ENCODE data around the gene FSIP1. TPM values are rescaled to one million over a fixed set of nuclear protein-coding genes. Genes with fewer than 3 reads are reported as not detected.

The FSIP1 gene
- polyA plus RNA-seq, 1 donor, result 0.47 TPM

DNA sequence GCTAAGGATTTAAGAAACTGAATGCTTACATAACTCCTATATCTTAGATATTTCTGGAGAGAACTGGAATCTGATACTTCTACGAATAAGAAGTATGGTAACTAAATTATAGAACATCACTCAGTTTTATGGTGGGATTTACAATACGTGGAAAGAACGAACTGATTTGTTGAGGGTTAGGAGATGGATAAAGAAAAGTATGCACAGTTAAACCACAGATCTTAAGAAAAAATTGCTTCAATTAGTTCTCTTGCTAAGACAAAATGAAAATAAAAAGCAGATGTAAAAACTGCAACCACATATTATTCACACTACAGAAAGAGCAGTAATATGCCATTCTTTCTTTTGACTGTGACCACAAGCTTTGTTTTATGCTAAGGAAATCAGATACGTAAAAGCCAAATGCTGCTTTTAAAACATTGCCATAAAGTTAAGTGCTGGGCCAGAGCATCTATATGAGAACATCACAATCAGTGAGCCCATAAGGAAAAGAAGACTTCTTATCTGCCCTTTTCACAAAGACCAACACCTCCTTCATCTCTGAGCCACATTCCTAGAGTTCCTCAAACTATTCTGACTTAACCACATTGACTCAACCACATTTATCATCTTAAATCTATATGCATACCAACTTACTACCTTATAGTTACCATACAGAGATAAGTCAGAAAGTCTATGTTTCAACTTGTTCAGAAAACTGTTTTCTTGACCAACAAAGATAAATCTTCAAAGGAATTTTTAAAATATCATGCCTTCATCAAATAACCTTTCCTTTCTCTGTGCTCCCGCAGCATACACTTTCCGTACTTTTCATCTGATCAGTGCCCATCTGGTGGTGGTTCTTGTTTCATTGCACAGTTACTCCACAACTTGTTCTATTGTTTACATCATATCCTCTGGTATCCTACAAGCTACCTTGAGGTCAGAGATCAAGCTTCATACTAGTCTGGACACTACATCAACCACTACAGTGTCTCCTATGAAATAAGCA, 61.7 kb downstream of the FSIP1 start:
- DNase-seq (ENCODE audit: low read depth), result no peak

DNA sequence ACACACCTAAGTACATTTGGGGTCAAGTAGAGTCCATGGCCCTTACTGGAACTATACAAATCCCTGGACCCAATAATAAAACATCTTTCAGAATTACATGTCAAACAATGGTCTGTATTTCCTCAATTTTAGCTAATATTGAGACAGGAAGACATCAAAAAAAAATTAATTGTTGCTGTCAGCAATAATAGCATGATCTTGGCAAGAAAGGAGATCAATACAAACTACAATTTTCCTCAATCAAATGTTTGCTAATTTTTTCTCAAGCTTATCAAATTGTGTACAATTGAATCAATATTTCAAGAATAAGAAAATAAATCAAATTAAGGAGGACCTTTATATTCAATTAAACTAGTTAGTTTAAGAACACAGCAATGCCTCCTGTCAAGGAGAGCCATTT, 62.6 kb downstream of the FSIP1 start:
- no peak for DNase-seq (ENCODE audit: low read depth)

DNA sequence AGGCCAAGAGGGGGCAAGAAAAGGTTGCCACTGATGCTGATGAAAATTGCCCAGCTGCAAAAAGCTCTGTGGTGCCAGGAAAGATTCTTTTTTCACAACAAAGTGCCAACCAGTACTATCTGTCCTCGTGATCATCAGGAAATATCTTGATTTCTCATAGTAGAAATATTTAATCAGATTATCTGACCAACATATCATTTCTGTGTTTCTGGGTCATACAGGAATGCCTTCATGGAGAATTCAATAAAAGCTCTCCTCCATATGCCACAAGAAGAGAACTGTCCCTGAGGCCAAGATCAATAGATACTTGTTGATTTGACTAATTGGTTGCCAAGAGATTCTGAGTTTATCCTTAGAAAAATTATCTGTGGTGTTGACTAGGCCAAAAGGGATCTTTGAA, 63.5 kb downstream of the FSIP1 start:
- no peak for DNase-seq (ENCODE audit: low read depth)

DNA sequence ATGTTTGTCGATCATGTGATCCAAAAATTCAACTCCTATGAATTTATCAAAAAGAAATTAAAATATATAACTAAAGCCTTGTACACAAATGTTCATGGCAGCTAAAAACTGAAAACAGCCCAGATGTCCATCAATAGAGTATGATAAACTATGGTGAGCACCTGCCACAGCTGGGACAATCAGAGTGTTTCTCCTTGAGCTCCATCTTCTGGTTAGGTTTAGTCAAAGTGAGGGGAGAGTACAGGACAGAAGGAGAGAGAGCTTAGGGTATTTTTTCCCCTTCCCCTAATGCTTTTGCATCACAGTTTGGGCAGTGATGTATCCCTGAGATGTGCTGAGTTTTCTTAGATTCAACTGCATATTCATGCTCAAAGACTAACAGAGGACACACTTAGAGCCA, 65.5 kb downstream of the FSIP1 start:
- DNase-seq (ENCODE audit: low read depth), result no peak

DNA sequence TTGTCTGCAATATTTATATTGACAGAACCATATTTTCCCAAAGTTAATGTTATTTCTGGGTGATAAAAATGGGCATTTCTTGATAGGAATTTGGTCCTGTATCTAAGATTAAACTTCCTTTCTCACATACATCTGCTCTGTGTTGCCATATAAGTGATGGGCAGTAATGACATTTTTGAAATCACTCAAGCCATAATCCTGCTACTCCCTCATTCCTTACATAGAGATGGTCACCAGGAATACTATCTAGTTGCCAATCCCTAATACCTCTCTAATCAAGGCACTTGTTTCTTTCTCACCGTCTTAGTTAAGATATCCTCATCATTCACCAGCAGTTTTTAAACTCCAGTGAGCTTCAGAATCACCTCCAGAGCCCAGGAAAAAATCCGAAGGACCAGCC, 68.4 kb downstream of the FSIP1 start:
- DNase-seq (ENCODE audit: low read depth), result no peak

DNA sequence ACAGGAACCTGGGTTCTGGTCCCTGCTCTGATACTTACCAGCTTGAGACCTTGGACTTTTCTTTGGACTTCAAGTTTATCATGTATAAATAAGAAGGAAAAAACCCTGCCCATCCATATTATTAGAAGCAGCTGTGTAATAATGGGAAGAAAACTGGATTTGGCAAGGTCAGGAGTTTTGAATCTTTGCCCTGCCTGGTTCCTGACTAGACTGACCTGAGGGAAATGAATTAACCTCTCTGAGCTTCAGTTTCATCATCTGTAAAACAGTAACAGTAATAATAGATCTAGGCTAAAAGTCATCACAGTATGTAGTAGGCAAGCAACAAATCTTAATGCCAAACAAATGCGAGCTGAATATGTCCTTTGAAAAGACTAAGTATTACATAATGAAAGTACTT, 68.8 kb downstream of the FSIP1 start:
- no peak for DNase-seq (ENCODE audit: low read depth)

DNA sequence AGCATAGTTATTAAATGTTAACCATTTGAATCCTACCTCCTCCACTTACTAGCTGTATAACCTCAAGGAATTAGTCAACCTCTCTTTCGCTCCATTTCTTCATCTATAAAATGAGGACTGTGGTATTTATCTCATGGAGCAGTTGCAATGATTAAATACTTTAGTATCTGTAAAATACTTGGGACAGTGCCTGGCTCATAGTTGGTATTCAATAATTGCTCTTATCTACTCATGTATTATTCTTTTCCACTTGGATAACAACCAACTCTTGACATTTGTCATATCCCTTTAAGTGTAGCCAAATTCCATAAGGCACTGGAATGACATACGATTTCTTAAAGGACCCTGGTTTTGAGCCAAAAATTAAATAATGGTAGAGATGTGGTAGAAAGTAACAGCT, 72.0 kb downstream of the FSIP1 start:
- no peak for DNase-seq (ENCODE audit: low read depth)

DNA sequence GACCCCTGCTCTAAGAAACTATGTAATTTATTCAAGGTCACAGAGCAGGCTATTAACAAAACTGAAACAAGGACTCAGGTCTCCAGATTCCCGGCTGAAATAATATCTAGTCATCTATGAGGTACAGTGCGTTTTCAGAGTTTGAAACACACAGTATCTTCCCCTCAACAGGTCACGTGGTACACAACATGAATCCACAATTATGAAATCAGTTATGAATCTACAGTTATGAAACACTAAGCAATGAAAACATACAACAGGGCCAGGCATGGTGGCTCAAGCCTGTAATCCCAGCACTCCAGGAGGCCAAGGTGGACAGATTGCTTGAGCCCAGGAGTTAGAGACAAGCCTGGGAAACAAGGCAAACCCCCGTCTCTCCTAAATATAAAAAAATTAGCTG, 72.7 kb downstream of the FSIP1 start:
- no peak for DNase-seq (ENCODE audit: low read depth)

DNA sequence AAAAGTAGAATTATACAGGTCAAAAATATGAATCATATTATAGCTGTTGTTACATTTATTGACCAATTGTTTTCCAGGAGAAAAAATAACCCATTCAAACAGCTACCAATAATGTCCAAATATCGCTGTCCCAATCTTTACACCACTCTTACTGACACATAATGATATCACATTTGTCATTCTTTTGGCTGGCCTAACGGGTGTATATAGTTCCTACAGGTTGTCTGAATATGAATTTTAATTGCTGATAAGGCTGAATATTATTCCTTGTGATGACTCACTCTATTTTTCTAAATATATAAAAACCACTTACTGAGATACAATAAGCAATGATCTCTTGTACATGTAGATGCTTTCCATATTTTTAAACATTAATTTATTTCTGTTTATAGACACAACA, 76.4 kb downstream of the FSIP1 start:
- DNase-seq (ENCODE audit: low read depth), result no peak

DNA sequence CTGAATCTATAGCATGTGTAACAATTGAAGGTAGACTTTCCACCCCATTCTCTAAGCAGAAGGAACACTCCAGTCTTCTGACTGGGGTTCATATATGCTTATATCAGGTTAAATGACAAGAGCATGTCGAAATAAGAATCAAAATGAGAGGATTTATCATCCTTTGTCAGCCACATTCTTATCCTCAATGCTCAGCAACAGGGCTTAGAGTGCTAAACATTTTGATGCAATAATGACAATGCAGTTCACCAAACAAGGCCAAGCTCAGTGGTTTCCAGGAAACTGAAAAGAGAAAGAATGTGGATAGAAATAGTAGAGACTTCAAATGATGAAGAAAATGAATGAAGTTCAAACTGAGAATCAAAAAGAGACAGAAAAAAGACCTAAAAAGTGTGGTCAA, 78.0 kb downstream of the FSIP1 start:
- no peak for DNase-seq (ENCODE audit: low read depth)

DNA sequence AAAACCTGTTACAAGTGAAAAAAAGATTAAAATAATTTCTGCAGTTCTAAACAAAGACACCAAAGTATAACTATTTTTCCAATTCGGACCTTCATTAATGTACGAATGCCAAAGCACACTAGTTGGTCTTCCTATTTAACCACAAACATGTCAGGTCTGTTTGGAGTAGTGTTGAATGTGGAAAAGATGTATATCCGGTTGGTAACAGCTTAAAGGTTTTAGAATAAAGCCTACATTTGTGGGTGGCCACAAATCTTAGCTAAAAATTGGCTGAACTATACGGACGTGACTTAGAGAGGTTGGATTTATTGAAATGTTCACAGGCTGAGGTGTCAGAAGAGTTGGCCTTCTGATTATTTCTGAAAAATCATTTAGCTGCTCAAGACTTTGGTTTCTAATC, 78.4 kb downstream of the FSIP1 start:
- DNase-seq (ENCODE audit: low read depth), result no peak

DNA sequence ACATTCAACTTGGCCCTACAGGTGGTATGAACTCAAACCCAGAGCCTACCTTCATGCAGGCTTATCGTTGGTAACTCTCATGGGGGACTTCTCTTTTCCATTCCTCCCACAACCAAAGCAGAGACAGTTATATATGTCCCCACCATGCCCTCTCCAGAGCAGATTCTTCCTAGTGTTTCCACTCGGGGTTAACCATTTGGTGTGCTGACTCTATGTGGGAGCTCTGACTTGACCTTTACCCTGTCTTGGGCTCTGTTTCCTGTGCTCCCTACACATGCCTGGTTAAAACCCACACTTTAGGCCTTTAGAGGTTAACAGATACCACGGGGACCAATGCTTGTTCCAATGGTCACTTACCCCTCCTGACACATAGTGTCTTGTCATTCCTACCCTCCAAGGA, 80.7 kb downstream of the FSIP1 start:
- DNase-seq (ENCODE audit: low read depth), result no peak

DNA sequence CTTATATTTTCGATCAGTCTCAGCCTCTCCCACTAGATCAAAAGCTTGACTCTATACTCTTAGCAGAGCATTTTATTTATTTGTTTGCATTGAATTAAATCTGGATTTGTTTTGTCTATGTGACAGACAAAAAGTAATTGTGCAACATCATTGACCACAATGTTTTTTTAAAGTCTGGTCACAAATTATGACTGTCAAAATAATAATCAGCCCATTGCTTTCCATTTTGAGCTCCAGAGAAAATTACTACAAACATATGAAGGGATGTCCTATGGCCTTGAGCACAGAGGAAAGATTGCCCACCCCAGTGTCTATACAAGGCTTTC, 82.3 kb downstream of the FSIP1 start:
- no peak for DNase-seq (ENCODE audit: low read depth)

DNA sequence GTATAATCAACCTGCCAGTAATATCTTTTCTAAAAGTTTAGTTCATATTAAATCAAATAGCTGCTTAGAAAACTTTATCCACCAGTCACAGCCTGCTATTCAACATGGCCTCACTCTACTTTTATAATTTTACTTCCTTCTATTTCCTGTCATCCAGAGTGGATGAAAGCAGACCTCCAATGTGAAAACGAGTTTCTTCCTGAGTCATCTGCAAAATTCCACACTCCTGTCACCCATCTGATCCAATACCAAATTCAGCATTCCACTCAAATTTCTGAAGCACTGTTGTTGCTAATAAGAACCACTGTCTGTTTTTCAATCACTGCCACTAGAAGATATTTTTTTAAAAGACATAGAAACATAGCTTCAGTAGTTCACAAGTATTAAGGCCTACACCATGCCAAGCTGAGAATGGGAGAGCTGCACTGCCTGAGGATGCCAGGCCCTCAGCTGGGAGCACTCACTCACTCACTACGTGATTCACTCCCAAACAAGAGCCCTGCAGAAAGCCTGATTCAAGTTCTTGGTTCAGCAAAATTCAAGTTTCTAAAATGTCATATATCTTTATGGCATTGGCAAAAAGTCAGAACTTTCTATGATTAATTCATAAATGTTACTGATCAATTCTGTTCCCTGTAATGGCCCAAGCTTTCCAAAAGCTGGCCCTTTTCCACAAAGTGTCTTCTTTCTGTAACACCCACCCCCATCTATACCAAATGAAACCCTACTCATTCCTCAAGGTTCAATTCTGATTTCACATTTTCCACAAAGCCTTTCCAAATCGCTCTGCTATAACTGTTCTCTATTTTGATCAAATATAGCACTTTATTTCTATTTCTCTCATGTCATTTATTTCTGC, 82.9 kb downstream of the FSIP1 start:
- no peak for DNase-seq (ENCODE audit: low read depth)

DNA sequence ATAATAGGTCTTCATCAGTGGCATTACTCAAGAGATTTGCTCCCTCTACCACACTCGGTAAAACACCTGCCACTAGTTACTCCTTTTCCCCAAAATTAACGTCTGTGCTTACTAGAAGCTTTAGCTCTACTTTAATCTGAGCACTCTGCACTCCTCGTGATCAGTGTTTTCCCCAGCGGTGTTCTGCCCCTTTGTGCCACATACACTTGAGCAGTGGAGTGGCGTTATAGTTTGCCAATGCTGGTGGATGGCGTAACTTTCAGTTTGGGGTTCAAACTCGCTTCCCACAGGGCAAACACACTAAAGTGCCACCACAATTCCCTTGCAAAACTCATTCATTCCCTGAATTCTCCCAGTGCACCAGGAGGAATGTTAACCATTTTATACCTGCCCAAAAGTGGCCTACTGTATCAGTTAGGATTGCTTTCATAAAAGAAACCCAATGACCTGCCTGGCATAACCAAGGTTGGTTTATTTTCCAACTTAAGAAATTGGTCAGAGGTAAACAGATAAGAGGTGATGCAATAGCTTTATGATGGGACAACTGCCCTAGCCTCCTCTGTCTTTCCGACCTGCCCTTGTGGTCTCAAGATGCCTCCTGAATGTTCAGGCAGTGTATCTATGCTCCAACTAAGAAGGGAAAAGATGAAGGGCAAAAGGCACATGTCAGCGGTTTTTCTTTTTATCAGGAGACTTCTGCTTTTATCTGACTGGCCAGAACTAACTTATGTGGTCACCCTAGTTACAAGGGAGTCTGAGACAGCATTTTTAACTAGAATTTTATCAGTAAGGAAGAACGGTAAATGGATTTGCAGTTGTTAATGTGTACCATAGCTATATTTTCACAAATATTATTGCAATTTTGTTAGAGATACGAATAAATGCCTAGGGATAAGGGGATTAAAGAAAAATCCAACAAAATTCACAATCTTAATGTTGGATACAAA, 83.9 kb downstream of the FSIP1 start:
- no peak for DNase-seq (ENCODE audit: low read depth)

DNA sequence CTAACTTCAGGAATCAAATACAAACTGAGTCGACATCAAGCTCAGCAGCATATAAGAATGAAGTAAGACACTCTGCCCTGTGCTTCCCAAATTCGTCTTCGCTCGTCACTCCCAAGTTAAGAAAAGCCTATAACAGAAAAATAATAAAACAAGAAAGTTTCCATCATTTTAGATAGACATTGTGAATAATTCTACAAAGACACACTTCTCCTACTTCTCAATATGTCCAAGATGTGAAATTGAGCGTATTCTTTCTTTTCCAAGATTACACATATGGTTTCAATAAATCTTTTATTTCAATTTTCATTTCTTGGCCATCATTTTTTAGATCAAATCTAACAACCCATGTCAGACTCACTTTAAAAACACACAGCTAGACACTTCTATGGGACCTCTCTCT, 85.1 kb downstream of the FSIP1 start:
- DNase-seq (ENCODE audit: low read depth), result no peak

DNA sequence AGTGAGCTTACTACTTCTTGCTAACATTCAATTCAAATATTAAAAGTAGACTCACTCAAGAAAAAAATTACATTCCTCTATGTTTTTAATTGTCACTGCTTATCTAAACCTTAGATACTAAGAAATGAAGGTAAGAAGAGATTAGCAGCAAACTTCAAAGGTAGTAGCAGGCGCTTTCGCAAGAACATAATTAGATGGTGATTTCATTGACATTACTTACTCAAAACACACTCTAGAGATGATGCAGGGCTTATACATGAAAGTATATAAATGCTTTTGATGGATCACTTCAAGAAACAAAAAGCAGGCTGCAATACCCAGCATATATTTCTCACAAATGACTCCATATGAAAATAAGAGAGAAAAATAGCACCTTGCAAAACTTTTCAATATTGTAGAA, 86.8 kb downstream of the FSIP1 start:
- DNase-seq (ENCODE audit: low read depth), result no peak

DNA sequence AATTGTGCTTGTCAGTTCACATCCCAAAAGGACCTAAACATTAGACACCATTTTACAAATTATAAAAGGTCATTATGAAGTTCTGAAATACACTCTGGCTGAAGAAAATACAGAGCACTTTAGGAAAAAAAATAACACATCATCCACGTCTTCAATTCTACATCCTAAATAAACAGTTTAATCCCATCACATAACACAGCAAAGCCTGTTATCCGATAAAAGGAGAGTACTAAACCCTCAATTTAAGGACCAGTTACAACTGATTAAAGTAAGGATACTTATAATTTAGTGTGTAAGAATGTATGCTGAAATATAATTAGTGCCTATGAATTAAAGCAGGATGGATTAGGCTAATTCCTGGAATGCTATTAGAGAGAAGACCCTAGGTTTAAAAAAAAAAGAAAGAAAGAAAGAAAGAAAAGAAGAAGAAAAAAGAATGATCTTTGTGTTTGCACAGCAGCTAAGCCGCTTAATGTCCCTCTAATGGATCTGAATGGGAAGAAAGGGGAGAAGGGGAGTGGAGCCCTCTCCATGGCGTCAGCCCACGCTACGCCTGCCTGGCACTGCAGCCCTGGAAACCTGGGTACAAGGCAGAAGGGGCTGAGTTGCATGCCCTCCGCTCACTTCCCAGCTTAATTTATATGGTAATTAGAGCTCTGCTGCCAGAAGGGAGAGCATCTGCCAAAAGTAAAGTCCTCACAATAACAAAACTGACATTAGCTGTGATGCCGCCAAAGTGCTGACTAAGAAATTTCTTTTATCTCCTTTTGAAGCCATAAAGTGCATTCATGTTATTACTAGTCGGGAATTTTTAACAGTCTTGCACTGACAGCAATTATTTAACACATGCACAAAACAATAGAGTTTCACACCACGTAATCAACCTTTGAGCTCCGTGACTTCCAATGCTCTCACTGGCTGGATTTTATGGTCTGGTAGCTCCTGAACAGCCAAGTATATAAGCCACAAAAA, 90.0 kb downstream of the FSIP1 start:
- DNase-seq (ENCODE audit: low read depth), result no peak

DNA sequence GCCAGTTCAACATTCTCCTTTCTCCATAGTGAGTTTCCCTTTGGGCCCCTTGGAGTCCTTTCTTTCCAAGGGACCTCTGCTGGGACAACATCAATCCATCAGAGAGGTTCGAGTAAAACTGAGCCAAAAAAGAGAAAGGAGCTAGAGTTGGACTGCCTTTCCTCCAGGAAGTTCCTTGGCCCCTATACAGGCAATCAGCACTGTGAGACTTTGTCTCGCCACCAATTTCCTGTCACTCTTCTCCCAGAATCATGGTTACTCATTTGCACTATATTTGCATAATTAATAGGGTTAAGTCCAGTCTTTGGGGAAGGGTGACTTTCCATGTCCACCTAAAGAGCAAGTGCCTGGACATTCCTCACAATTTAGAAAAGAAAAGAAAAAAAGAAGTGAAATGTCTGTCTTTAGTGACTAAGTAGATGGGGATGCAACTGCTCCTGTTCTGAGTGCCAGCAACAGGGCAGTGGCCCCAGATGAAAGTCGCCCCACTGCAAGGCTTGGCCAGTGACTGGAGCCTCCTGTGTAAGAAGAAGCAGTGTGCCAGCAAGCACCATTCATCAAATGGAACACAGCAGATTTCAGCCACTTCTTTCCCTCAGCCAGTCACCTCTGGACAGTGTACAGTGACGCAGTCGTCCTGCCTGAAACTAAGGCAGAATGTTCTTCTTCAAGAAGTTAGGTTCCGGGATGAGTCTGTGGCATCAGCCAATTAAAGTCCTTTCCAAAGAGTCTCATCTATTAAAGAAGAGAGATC, 91.6 kb downstream of the FSIP1 start:
- DNase-seq (ENCODE audit: low read depth), result no peak

DNA sequence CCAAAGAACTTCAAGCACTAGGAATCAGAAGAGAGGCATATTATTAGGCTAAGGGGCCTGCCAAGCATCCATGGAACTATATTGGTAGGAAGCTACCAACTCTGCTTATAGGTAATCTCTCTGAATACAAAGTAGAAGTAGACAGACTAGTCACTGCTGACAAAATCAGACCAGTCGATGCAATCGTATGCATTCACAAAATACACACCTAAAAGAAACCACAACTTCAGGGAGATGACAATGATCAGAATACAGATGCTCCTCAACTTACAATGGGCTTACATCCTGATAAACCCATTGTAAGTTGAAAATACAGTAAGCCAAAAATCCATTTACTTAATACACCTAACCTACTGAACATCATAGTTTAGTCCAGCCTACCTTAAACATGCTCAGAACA, 94.7 kb downstream of the FSIP1 start:
- DNase-seq (ENCODE audit: low read depth), result no peak
